Gastrocnemius medialis (tissue), 4 donors: ENCODE results near the gene PTTG1. TPM values are rescaled to one million over a fixed set of nuclear protein-coding genes. Genes with fewer than 3 reads are reported as not detected.

ENCODE experiments used
- ATAC-seq, 2 donors: fragments of 150-250 bp; one replicate each; pipeline ENCODE4 v1.9.1; 2016
- DNase-seq, 2 donors: peaks; one replicate each; pipeline ENCODE4 v3.0.0-alpha.2; 2019
- H3K27ac ChIP-seq, 4 donors: fragments of 200-600 bp; sonication (generic); 1 replicate in 1 of 4; 2 replicates in 3 of 4; pipeline ENCODE4 v1.5.1; 2016 to 2018; ENCODE audit warnings: mild to moderate bottlenecking in 2 of 4, moderate library complexity in 1 of 4
- H3K27me3 ChIP-seq, 3 donors: fragments of 200-600 bp; sonication (generic) in 2 of 3; 1 replicate in 1 of 3; 2 replicates in 2 of 3; pipeline versions ENCODE4 v1.5.1 to v1.6.0; 2016 to 2019; ENCODE audit warnings: mild to moderate bottlenecking in 1 of 3, moderate library complexity in 1 of 3
- H3K36me3 ChIP-seq, 2 donors: fragments of 200-600 bp; sonication (generic) in 1 of 2; one replicate each; pipeline ENCODE4 v1.5.1; 2017 to 2018
- H3K4me1 ChIP-seq, 2 donors: fragments of 200-600 bp; sonication (generic) in 1 of 2; one replicate each; pipeline ENCODE4 v1.5.1; 2016 to 2017; ENCODE audit warnings: mild to moderate bottlenecking in 2 of 2
- H3K4me3 ChIP-seq, 4 donors: fragments of 200-600 bp; sonication (generic) in 3 of 4; 1 replicate in 1 of 4; 2 replicates in 3 of 4; pipeline ENCODE4 v1.5.1; 2016 to 2019; ENCODE audit warnings: mild to moderate bottlenecking in 2 of 4
- H3K9me3 ChIP-seq, 3 donors: fragments of 200-600 bp; sonication (generic) in 2 of 3; 1 replicate in 1 of 3; 2 replicates in 2 of 3; pipeline ENCODE4 v1.5.1; 2016 to 2019
- POLR2A ChIP-seq, 2 donors: fragments of 450-650 bp; IDR thresholded peaks; one replicate each; pipeline ENCODE4 v1.6.1; 2017; ENCODE audit warnings: antibody characterized with exemption in 2 of 2, mild to moderate bottlenecking in 2 of 2, moderate library complexity in 2 of 2
- in situ Hi-C, 4 donors: fragments of 200-750 bp; cut with MboI; loops; one replicate each; pipeline versions ENCODE4 v1.15.0 to v1.8.0; 2017; ENCODE audit warnings: low sequenced_read_pairs in 4 of 4
- intact Hi-C: fragments of 100-400 bp; cut with DNase I; formaldehyde crosslinking; loops from one replicate; pipeline ENCODE4 v1.15.1; 2023; ENCODE audit warnings: low total_unique reads
- total RNA-seq, 4 donors: library from RNA; depleted of rRNA; stranded (reverse); fragments of >200 nt; gene quantifications; one replicate each; pipeline versions ENCODE4 v1.1.0 to v1.2.3, GENCODE V29; 2016
- TF ChIP-seq, protein P1 (sequence below), 5 experiments: fragments of 450-650 bp in 3 of 5; fragments of 200-600 bp in 2 of 5; sonication (generic) in 2 of 5; IDR thresholded peaks in 4 of 5; conservative IDR thresholded peaks in 1 of 5; 1 replicate in 4 of 5; 2 replicates in 1 of 5; pipeline ENCODE4 v1.5.1; 2016 to 2019; ENCODE audit warnings: antibody characterized with exemption in 5 of 5, mild to moderate bottlenecking in 3 of 5, moderate library complexity in 3 of 5

PTTG1 gene
- total RNA-seq, 4 donors from 2014 or later = 1.1 to 18.1 (median 11.4) TPM

DNA sequence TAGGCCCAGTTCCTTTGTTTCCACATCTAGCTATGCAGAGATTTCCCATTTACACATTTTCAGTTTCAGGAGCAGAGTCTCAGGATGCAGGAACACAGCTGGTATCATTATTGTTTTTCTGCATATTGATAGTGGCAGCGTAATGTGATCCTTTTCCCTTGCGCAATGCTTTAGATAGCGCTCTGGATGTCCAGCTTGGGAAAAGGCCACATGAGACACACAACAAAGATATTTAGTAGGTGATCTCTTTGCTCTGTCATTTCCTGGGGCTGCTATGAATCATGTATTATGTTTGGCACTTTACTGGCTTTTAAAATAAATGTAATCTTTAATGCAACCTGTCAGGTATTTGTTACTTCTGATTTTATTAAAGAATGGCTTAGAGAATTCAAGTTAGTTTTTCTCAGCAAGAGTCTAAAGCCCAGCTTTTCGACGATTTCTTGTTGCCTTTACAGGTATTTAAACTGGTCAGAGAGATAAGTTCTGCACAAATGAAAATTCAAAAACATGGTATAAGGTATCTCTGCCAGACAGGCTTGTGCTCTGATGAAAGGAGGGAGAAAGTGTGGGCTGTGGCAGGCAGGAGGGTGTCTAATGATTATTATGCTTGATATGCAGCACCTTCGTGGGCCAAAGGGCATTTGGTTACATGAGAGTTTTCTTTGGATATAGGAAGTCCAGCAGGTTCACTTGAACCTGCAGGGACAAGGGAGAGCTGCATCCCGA is 42.2 kb downstream of the PTTG1 start:
- TF ChIP-seq, protein P1, sequence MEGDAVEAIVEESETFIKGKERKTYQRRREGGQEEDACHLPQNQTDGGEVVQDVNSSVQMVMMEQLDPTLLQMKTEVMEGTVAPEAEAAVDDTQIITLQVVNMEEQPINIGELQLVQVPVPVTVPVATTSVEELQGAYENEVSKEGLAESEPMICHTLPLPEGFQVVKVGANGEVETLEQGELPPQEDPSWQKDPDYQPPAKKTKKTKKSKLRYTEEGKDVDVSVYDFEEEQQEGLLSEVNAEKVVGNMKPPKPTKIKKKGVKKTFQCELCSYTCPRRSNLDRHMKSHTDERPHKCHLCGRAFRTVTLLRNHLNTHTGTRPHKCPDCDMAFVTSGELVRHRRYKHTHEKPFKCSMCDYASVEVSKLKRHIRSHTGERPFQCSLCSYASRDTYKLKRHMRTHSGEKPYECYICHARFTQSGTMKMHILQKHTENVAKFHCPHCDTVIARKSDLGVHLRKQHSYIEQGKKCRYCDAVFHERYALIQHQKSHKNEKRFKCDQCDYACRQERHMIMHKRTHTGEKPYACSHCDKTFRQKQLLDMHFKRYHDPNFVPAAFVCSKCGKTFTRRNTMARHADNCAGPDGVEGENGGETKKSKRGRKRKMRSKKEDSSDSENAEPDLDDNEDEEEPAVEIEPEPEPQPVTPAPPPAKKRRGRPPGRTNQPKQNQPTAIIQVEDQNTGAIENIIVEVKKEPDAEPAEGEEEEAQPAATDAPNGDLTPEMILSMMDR (IDR thresholded peaks at IDR 0.05 in 4 of 5, conservative IDR thresholded peaks at IDR 0.05 in 1 of 5) = no peak
- no peak for TF ChIP-seq POLR2A (IDR thresholded peaks at IDR 0.05)
- Histone ChIP-seq H3K27ac (no peak overlapping the region), H3K36me3 (no peaks in the 10 kb centered on the region), H3K4me3 (no peak overlapping the region), H3K4me1 (no peaks in the 10 kb centered on the region), H3K27me3 (no peaks in the 10 kb centered on the region), H3K9me3 (no peaks in the 10 kb centered on the region)
- ATAC-seq = no peak
- no peak for DNase-seq
- in situ Hi-C loops (no loop called here), intact Hi-C loops (no loop called here)

DNA sequence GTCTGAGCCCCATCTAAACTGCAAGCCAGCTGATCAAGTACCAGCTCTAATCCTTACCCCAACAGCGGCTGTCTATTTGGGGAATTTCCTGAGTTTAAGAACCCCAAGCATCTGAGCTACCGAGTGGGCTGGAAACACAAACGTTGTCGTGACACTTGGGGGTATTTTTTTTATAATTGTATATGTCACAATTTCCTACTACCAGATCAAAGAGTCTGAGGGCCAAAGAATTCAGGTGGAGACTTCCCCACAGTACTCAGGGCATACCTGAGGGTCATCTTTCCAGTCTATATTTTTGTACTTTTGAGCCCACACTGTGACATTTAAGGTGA is 42.8 kb downstream of the PTTG1 start:
- intact Hi-C loops (no loop called here), in situ Hi-C loops (no loop called here)
- Histone ChIP-seq H3K27me3 (no peaks in the 10 kb centered on the region), H3K9me3 (no peaks in the 10 kb centered on the region), H3K4me1 (no peaks in the 10 kb centered on the region), H3K36me3 (no peaks in the 10 kb centered on the region), H3K27ac (no peak overlapping the region), H3K4me3 (no peak overlapping the region)
- no peak for TF ChIP-seq POLR2A (IDR thresholded peaks at IDR 0.05)
- TF ChIP-seq, protein P1 (IDR thresholded peaks at IDR 0.05 in 4 of 5, conservative IDR thresholded peaks at IDR 0.05 in 1 of 5) = no peak
- no peak for DNase-seq
- no peak for ATAC-seq

GRCh38 chr5:160466116-160466515 is 44.5 kb downstream of the PTTG1 start:
- H3K27ac ChIP-seq = no peak overlapping the region
- DNase-seq (no peak), ATAC-seq (no peak)
- in situ Hi-C loops (no loop called here), intact Hi-C loops (no loop called here)
- no peaks in the 10 kb centered on the region for H3K27me3 ChIP-seq
- H3K9me3 ChIP-seq = no peaks in the 10 kb centered on the region
- peaks cover 0 to 3% of the 10 kb centered on the region in 2 donors for H3K4me1 ChIP-seq
- no peak for TF ChIP-seq POLR2A (IDR thresholded peaks at IDR 0.05)
- TF ChIP-seq, protein P1 (IDR thresholded peaks at IDR 0.05 in 4 of 5, conservative IDR thresholded peaks at IDR 0.05 in 1 of 5) = no peak
- H3K4me3 ChIP-seq = no peak overlapping the region
- H3K36me3 ChIP-seq = no peaks in the 10 kb centered on the region

DNA sequence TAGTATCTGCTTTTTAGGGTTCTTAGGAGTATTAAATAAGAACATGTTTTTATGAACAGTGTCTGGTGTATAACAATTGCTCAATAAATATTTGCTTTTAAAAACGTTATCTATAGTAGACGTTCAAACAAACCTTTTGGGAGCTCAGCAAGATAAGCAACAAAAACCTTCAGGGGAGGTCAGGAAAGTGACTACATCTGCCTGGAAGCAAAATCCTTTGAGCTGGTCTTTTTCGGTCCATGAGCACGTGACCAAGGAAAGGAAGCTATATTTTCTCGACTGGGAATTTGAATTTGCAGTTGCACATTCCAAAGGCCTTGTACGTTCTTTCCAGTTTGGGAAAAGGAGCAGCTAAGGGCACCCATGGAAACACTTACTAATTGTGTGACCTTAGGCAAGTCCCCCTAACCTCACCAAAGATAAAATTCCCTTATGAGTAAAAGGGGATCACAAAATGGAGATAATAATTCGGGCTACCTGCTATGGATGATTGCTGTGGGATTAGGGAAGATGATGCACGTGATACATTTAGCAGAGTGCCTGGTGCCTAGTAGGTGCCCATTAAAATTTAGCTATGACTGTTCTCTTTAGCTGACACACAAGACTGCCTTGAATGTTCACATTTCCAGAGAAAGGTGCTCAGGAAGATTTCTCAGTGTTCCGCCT is 45.4 kb downstream of the PTTG1 start:
- H3K27me3 ChIP-seq = no peaks in the 10 kb centered on the region
- no peaks in the 10 kb centered on the region for H3K36me3 ChIP-seq
- H3K27ac ChIP-seq = no peak overlapping the region
- TF ChIP-seq, protein P1 (IDR thresholded peaks at IDR 0.05 in 4 of 5, conservative IDR thresholded peaks at IDR 0.05 in 1 of 5) = no peak
- no peak for TF ChIP-seq POLR2A (IDR thresholded peaks at IDR 0.05)
- no peaks in the 10 kb centered on the region for H3K9me3 ChIP-seq
- peak overlapping the region in 1 of 4 donors; percentile 38 for H3K4me3 ChIP-seq
- no peak for DNase-seq
- in situ Hi-C loops (no loop called here), intact Hi-C loops (no loop called here)
- H3K4me1 ChIP-seq = peaks cover 0 to 3% of the 10 kb centered on the region in 2 donors
- no peak for ATAC-seq
